Liver (tissue), 9 donors: Measurements from ENCODE around the gene ECSIT. TPM values are rescaled to one million over a fixed set of nuclear protein-coding genes. Genes with fewer than 3 reads are reported as not detected.

Source experiments
- DNase-seq: peaks from one replicate; pipeline ENCODE4 v3.0.0-alpha.2; 2017; ENCODE audit warnings: low spot score
- H3K27ac ChIP-seq, 2 donors: one replicate each; pipeline ENCODE4 v1.7.0; 2013; ENCODE audit warnings: inconsistent platforms in 2 of 2, low read length in 2 of 2, control low read depth in 1 of 2, low read depth in 1 of 2, mild to moderate bottlenecking in 1 of 2
- H3K27me3 ChIP-seq, 4 donors: one replicate each; pipeline versions ENCODE4 v1.6.1 to v1.7.0; 2013; ENCODE audit warnings: low read length in 3 of 4, inconsistent platforms in 1 of 4, mild to moderate bottlenecking in 1 of 4, moderate library complexity in 1 of 4; ENCODE audit not compliant: control insufficient read depth in 4 of 4, insufficient read depth in 4 of 4
- H3K36me3 ChIP-seq, 4 donors: one replicate each; pipeline versions ENCODE4 v1.6.1 to v1.7.0; 2013; ENCODE audit warnings: low read length in 3 of 4, mild to moderate bottlenecking in 3 of 4, low read depth in 1 of 4, moderate library complexity in 1 of 4; ENCODE audit not compliant: control insufficient read depth in 4 of 4, insufficient read depth in 3 of 4
- H3K4me1 ChIP-seq, 4 donors: one replicate each; pipeline versions ENCODE4 v1.6.1 to v1.7.0; 2013; ENCODE audit warnings: low read length in 3 of 4, mild to moderate bottlenecking in 3 of 4, moderate library complexity in 1 of 4; ENCODE audit not compliant: control insufficient read depth in 4 of 4, insufficient read depth in 4 of 4
- H3K4me3 ChIP-seq, 3 donors: one replicate each; pipeline versions ENCODE4 v1.6.1 to v1.7.0; 2013; ENCODE audit warnings: low read length in 3 of 3, control low read depth in 1 of 3, low read depth in 1 of 3, mild to moderate bottlenecking in 1 of 3
- H3K9ac ChIP-seq, 2 donors: one replicate each; pipeline ENCODE4 v1.7.0; 2013; ENCODE audit warnings: low read length in 2 of 2, mild to moderate bottlenecking in 2 of 2, moderate library complexity in 2 of 2, control low read depth in 1 of 2, low read depth in 1 of 2
- H3K9me3 ChIP-seq, 4 donors: one replicate each; pipeline versions ENCODE4 v1.6.1 to v1.7.0; 2013; ENCODE audit warnings: low read length in 3 of 4; ENCODE audit not compliant: control insufficient read depth in 4 of 4
- ATF3 ChIP-seq: IDR thresholded peaks from 2 replicates; pipeline ENCODE4 v1.6.1; 2016; ENCODE audit warnings: antibody characterized with exemption
- CTCF ChIP-seq: fragments of 150-350 bp; IDR thresholded peaks from 2 replicates; pipeline ENCODE4 v1.5.1; 2017; ENCODE audit warnings: improper control_type of control experiment, low read depth, low read length; ENCODE audit not compliant: missing input control
- EGR1 ChIP-seq, 2 donors: IDR thresholded peaks; 2 replicates each; pipeline ENCODE4 v1.6.1; 2016 to 2018; ENCODE audit warnings: antibody characterized with exemption in 2 of 2, low read depth in 2 of 2
- FOXA1 ChIP-seq: IDR thresholded peaks from 2 replicates; pipeline ENCODE4 v1.6.1; 2016; ENCODE audit warnings: antibody characterized with exemption
- GABPA ChIP-seq, 2 donors: IDR thresholded peaks in 1 of 2; conservative IDR thresholded peaks in 1 of 2; 2 replicates each; pipeline ENCODE4 v1.6.1; 2016; ENCODE audit warnings: antibody characterized with exemption in 2 of 2, mild to moderate bottlenecking in 1 of 2, moderate library complexity in 1 of 2
- HNF4A ChIP-seq, 2 donors: conservative IDR thresholded peaks; 2 replicates each; pipeline ENCODE4 v1.6.1; 2016; ENCODE audit warnings: antibody characterized with exemption in 2 of 2, mild to moderate bottlenecking in 2 of 2
- HNF4G ChIP-seq: IDR thresholded peaks from 2 replicates; pipeline ENCODE4 v1.6.1; 2016; ENCODE audit warnings: antibody characterized with exemption
- JUND ChIP-seq, 2 donors: IDR thresholded peaks; 2 replicates each; pipeline ENCODE4 v1.6.1; 2016; ENCODE audit warnings: antibody characterized with exemption in 2 of 2
- MAX ChIP-seq: IDR thresholded peaks from 2 replicates; pipeline ENCODE4 v1.6.1; 2016; ENCODE audit warnings: antibody characterized with exemption
- NR2F2 ChIP-seq: IDR thresholded peaks from 2 replicates; pipeline ENCODE4 v1.6.1; 2016; ENCODE audit warnings: antibody characterized with exemption
- RAD21 ChIP-seq, 2 donors: IDR thresholded peaks; 2 replicates each; pipeline ENCODE4 v1.6.1; 2016; ENCODE audit warnings: antibody characterized with exemption in 2 of 2, mild to moderate bottlenecking in 2 of 2
- REST ChIP-seq: IDR thresholded peaks from 2 replicates; pipeline ENCODE4 v1.6.1; 2016; ENCODE audit warnings: antibody characterized with exemption, mild to moderate bottlenecking
- RXRA ChIP-seq, 2 donors: IDR thresholded peaks; 2 replicates each; pipeline ENCODE4 v1.6.1; 2017 to 2018; ENCODE audit warnings: antibody characterized with exemption in 2 of 2, mild to moderate bottlenecking in 1 of 2
- YY1 ChIP-seq: IDR thresholded peaks from 2 replicates; pipeline ENCODE4 v1.6.1; 2016; ENCODE audit warnings: antibody characterized with exemption, mild to moderate bottlenecking
- WGBS: extraction: QIAGEN DNeasy Blood & Tissue Kit; methylation state at CpG from one replicate; pipeline ENCODE4 v1.1.7; 2013; 5-methylcytosine and 5-hydroxymethylcytosine counted together
- polyA plus RNA-seq, 2 donors: library from polyadenylated mRNA; stranded (reverse) in 1 of 2; unstranded in 1 of 2; fragments of 200-250 nt in 1 of 2; fragments of >200 nt in 1 of 2; fragmentation: Nextera tagmentation in 1 of 2; extraction: Ambion mirVana in 1 of 2; gene quantifications; one replicate each; pipeline versions ENCODE4 v1.2.1 to v1.2.3, GENCODE V29; 2013 to 2015
- total RNA-seq, 2 donors: library from RNA; depleted of rRNA; stranded (reverse); fragments of >200 nt; gene quantifications; one replicate each; pipeline ENCODE4 v1.2.3, GENCODE V29; 2014
- TF ChIP-seq, protein P1 (sequence below): IDR thresholded peaks from 2 replicates; pipeline ENCODE4 v1.6.1; 2016; ENCODE audit warnings: antibody characterized with exemption
- donor health status: healthy.
- donor health status: healthy.
- donor health status: healthy.
- donor health status: healthy.
- donor health status: healthy.

Gene ECSIT
- total and polyA plus RNA-seq, 4 donors = 20.5 to 37.4 (median 31.0) TPM

- H3K4me3 ChIP-seq = no peak overlapping the region
- H3K4me1 ChIP-seq = peaks cover 0 to 9% (median 1%) of the 10 kb centered on the region in 4 donors
- peak; percentile 39 for TF ChIP-seq CTCF
- TF ChIP-seq HNF4A (conservative IDR thresholded peaks at IDR 0.05) = no peak
- peak in 1 of 2 donors; percentile 71 for TF ChIP-seq RAD21 (IDR thresholded peaks at IDR 0.05)
- TF ChIP-seq MAX = no peak
- TF ChIP-seq NR2F2 = no peak
- WGBS = 79% methylated on average over 17 of the region's 17 CpGs
- peak; percentile 76 for DNase-seq
- H3K9me3 ChIP-seq = no peaks in the 10 kb centered on the region
- H3K27ac ChIP-seq = no peak overlapping the region
- no peak overlapping the region for H3K9ac ChIP-seq
- H3K36me3 ChIP-seq = peaks cover 0 to 12% (median 4%) of the 10 kb centered on the region in 4 donors
- no peaks in the 10 kb centered on the region for H3K27me3 ChIP-seq
These were observed 32.4 kb downstream of the ECSIT start for GRCh38 chr19:11496391-11497163.

DNA sequence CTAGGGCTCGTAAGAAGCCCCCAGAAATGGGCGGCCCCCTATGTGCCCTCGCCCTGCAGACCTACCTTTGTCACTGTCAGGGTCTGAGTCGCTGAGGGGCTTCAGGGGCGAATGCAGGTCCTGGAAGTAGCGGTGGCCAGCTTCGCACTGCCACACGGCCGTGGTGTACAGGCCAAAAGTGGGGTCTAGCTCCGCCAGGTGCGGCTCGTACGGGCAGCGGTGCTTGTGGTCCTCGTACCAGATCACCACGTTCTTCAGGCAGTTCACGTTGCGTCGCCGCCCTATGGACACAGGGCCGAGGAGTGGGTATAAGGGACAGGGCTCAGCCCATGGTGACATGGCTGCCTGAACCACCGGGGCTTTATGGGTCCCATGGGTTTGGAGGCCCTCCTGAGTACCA is 33.0 kb downstream of the ECSIT start:
- Histone ChIP-seq H3K9ac (no peak overlapping the region), H3K27me3 (no peaks in the 10 kb centered on the region), H3K9me3 (no peaks in the 10 kb centered on the region), H3K36me3 (peaks cover 0 to 12% (median 4%) of the 10 kb centered on the region in 4 donors), H3K4me3 (no peak overlapping the region), H3K4me1 (peaks cover 0 to 14% (median 6%) of the 10 kb centered on the region in 4 donors), H3K27ac (no peak overlapping the region)
- DNase-seq = no peak
- no peak for TF ChIP-seq YY1
- TF ChIP-seq HNF4G = no peak
- TF ChIP-seq RAD21 (IDR thresholded peaks at IDR 0.05) = no peak
- TF ChIP-seq ATF3 = no peak
- no peak for TF ChIP-seq GABPA (IDR thresholded peaks at IDR 0.05 in 1 of 2, conservative IDR thresholded peaks at IDR 0.05 in 1 of 2)
- WGBS = 98% methylated on average over 22 of the region's 22 CpGs

- no peak overlapping the region for H3K4me3 ChIP-seq
- H3K9me3 ChIP-seq = no peaks in the 10 kb centered on the region
- no peak overlapping the region for H3K27ac ChIP-seq
- H3K27me3 ChIP-seq = no peaks in the 10 kb centered on the region
- 82% methylated on average over 10 of the region's 10 CpGs for WGBS
- TF ChIP-seq, protein P1, sequence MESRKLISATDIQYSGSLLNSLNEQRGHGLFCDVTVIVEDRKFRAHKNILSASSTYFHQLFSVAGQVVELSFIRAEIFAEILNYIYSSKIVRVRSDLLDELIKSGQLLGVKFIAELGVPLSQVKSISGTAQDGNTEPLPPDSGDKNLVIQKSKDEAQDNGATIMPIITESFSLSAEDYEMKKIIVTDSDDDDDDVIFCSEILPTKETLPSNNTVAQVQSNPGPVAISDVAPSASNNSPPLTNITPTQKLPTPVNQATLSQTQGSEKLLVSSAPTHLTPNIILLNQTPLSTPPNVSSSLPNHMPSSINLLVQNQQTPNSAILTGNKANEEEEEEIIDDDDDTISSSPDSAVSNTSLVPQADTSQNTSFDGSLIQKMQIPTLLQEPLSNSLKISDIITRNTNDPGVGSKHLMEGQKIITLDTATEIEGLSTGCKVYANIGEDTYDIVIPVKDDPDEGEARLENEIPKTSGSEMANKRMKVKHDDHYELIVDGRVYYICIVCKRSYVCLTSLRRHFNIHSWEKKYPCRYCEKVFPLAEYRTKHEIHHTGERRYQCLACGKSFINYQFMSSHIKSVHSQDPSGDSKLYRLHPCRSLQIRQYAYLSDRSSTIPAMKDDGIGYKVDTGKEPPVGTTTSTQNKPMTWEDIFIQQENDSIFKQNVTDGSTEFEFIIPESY = no peak
- TF ChIP-seq HNF4G (no peak), EGR1 (IDR thresholded peaks at IDR 0.05; ENCODE audit: low read depth in 2 of 2) (no peak), RXRA (IDR thresholded peaks at IDR 0.05) (no peak), REST (no peak), ATF3 (no peak), JUND (IDR thresholded peaks at IDR 0.05) (no peak), FOXA1 (no peak)
- H3K4me1 ChIP-seq = peaks cover 0 to 18% (median 9%) of the 10 kb centered on the region in 4 donors
- H3K9ac ChIP-seq = no peak overlapping the region
- H3K36me3 ChIP-seq = peaks cover 0 to 12% (median 4%) of the 10 kb centered on the region in 4 donors
- DNase-seq = no peak
These were observed 33.5 kb downstream of the ECSIT start for GRCh38 chr19:11495481-11495880.
